Lung (tissue), 12 donors: ENCODE measurements around the gene CHRND. TPM values are rescaled to one million over a fixed set of nuclear protein-coding genes. Genes with fewer than 3 reads are reported as not detected.

Source experiments
- ATAC-seq: fragments of 200-7000 bp; cut with Tn5 transposase; one replicate; pipeline ENCODE4 v1.9.1; 2020; ENCODE audit warnings: moderate number of reproducible peaks; ENCODE audit not compliant: insufficient read depth, low FRiP score
- DNase-seq, 3 donors: peaks; one replicate each; pipeline ENCODE4 v3.0.0-alpha.2; 2013 to 2017
- H3K27ac ChIP-seq, 2 donors: one replicate each; pipeline ENCODE4 v1.5.1; 2013; ENCODE audit warnings: mild to moderate bottlenecking in 2 of 2, moderate library complexity in 2 of 2, control low read depth in 1 of 2, inconsistent platforms in 1 of 2, low read depth in 1 of 2, low read length in 1 of 2
- H3K27me3 ChIP-seq, 3 donors: one replicate each; pipeline ENCODE4 v1.5.1; 2013; ENCODE audit warnings: low read length in 2 of 3; ENCODE audit not compliant: control insufficient read depth in 3 of 3, insufficient read depth in 3 of 3
- H3K36me3 ChIP-seq, 4 donors: one replicate each; pipeline ENCODE4 v1.5.1; 2013; ENCODE audit warnings: low read length in 4 of 4, mild to moderate bottlenecking in 1 of 4, moderate library complexity in 1 of 4; ENCODE audit not compliant: control insufficient read depth in 4 of 4, insufficient read depth in 4 of 4
- H3K4me1 ChIP-seq, 5 donors: one replicate each; pipeline ENCODE4 v1.5.1; 2013; ENCODE audit warnings: low read length in 5 of 5, mild to moderate bottlenecking in 2 of 5, moderate library complexity in 1 of 5; ENCODE audit not compliant: control insufficient read depth in 5 of 5, insufficient read depth in 5 of 5
- H3K4me3 ChIP-seq: one replicate; pipeline ENCODE4 v1.5.1; 2013; ENCODE audit warnings: mild to moderate bottlenecking, control low read depth, moderate library complexity
- H3K9ac ChIP-seq, 2 donors: one replicate each; pipeline ENCODE4 v1.5.1; 2013; ENCODE audit warnings: low read length in 2 of 2, control low read depth in 1 of 2; ENCODE audit not compliant: insufficient read depth in 1 of 2
- H3K9me3 ChIP-seq, 4 donors: one replicate each; pipeline ENCODE4 v1.5.1; 2013; ENCODE audit warnings: low read length in 3 of 4, mild to moderate bottlenecking in 1 of 4, moderate library complexity in 1 of 4; ENCODE audit not compliant: control insufficient read depth in 4 of 4, insufficient read depth in 3 of 4
- CTCF ChIP-seq: IDR thresholded peaks from 2 replicates; pipeline ENCODE4 v1.5.1; 2012; ENCODE audit warnings: mild to moderate bottlenecking; ENCODE audit errors: control extremely low read depth, extremely low read depth
- WGBS, 2 donors: extraction: QIAGEN DNeasy Blood & Tissue Kit; methylation state at CpG; one replicate each; pipeline ENCODE4 v1.1.7; 2013; 5-methylcytosine and 5-hydroxymethylcytosine counted together
- polyA plus RNA-seq, 2 donors: library from polyadenylated mRNA; stranded (reverse); fragments of 200-250 nt; gene quantifications; one replicate each; pipeline ENCODE4 v1.2.1, GENCODE V29; 2013
- total RNA-seq, 2 donors: library from RNA; depleted of rRNA in 1 of 2; stranded (reverse); fragments of >200 nt in 1 of 2; gene quantifications; one replicate each; pipeline ENCODE4 v1.2.1, GENCODE V29; 2014 to 2021
- donor health status: control.
- donor health status: control.
- donor health status: Bipolar disorder and iron deficiency.
- donor health status: healthy.
- donor health status: DM: yes; HTN: yes; CAD: no.

The CHRND gene
- total and polyA plus RNA-seq, 4 donors: not detected

GRCh38 chr2:232498452-232498851 is 27.5 kb upstream of the CHRND start:
- Histone ChIP-seq H3K9ac (no peak overlapping the region), H3K27ac (no peak overlapping the region), H3K27me3 (peaks cover 0 to 13% (median 5%) of the 10 kb centered on the region in 3 donors), H3K36me3 (no peaks in the 10 kb centered on the region), H3K4me1 (peaks cover 0 to 4% (median 0%) of the 10 kb centered on the region in 5 donors), H3K9me3 (peaks cover 0 to 2% (median 0%) of the 10 kb centered on the region in 4 donors), H3K4me3 (no peak overlapping the region)
- ATAC-seq: no peak
- no peak for TF ChIP-seq CTCF
- 88 to 99% methylated on average over 3 of the region's 3 CpGs for WGBS, 2 donors
- no peak for DNase-seq

- Histone ChIP-seq H3K9ac (no peak overlapping the region), H3K27ac (no peak overlapping the region), H3K27me3 (peaks cover 0 to 42% (median 26%) of the 10 kb centered on the region in 3 donors), H3K4me3 (no peak overlapping the region), H3K36me3 (no peaks in the 10 kb centered on the region), H3K4me1 (peaks cover 0 to 8% (median 0%) of the 10 kb centered on the region in 5 donors), H3K9me3 (peaks cover 0 to 4% (median 0%) of the 10 kb centered on the region in 4 donors)
- WGBS, 2 donors: 79 to 83% methylated on average over 9 of the region's 9 CpGs
- TF ChIP-seq CTCF: no peak
- ATAC-seq: no peak
- DNase-seq: no peak
Observed at GRCh38 chr2:232501331-232501771, 24.6 kb upstream of the CHRND start.

DNA sequence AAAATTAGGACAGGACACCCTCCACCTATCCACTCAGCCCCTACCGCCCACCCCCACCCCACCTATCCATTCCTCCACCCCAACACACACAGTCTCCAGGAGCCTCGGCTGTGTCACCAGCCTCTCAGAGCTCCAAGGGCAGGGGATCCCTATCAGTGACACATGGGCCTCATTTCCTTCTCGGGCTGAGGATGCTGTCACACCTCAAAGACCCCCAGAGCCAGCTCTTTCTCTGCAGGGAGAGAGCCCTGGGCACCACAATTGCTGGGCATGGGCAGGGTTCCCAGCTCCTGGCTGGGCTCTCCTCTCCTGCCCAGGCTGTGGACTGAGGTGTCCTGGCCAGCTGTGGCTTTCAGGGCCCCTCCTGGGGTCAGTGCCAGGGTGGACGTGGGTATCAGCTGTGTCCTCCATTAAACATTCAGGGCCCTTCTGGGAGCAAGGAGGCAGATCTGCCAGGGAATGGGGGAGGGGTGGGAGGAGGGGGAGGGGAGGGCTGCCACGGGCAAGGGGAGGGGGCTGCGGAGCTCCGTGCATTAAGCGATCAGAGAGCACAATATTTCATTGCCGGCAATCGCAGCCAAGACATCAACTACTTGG is 24.1 kb upstream of the CHRND start:
- DNase-seq (no peak), ATAC-seq (no peak)
- Histone ChIP-seq H3K9ac (no peak overlapping the region), H3K27me3 (peaks cover 0 to 43% (median 26%) of the 10 kb centered on the region in 3 donors), H3K9me3 (peaks cover 0 to 4% (median 0%) of the 10 kb centered on the region in 4 donors), H3K27ac (no peak overlapping the region), H3K4me1 (peaks cover 0 to 8% (median 0%) of the 10 kb centered on the region in 5 donors), H3K36me3 (no peaks in the 10 kb centered on the region), H3K4me3 (no peak overlapping the region)
- 41 to 51% methylated on average over 10 of the region's 10 CpGs for WGBS, 2 donors
- no peak for TF ChIP-seq CTCF
